GM23248 (cell line): ENCODE data around the gene ZNF608.

ENCODE experiments used
- EZH2 ChIP-seq: fragments of 200-600 bp; sonication (generic); IDR thresholded peaks from 2 replicates; pipeline ENCODE4 v1.6.1; 2018; ENCODE audit warnings: antibody characterized with exemption, mild to moderate bottlenecking; ENCODE audit not compliant: insufficient read depth, poor library complexity, severe bottlenecking
- EZH2phosphoT487 ChIP-seq: fragments of 200-600 bp; sonication (generic); IDR thresholded peaks from 2 replicates; pipeline ENCODE4 v1.6.1; 2018; ENCODE audit warnings: antibody characterized with exemption, moderate library complexity, mild to moderate bottlenecking, low read depth; ENCODE audit not compliant: insufficient read depth

- TF ChIP-seq EZH2phosphoT487 (no peak), EZH2 (no peak)
These were observed 18.1 kb upstream of the ZNF608 start for GRCh38 chr5:124764585-124764984.
